GM12801 (cell line): ENCODE data around the gene MTMR1.

Experiments used
- CTCF ChIP-seq: IDR thresholded peaks from one replicate; pipeline ENCODE4 v1.5.1; 2011; ENCODE audit warnings: control low read depth; ENCODE audit not compliant: insufficient read length; ENCODE audit errors: extremely low read depth

Gene MTMR1

GRCh38 chrX:150768132-150768485 lies 74.9 kb downstream of the MTMR1 start:
- no peak for TF ChIP-seq CTCF

GRCh38 chrX:150768580-150769190 lies 75.5 kb downstream of the MTMR1 start:
- no peak for TF ChIP-seq CTCF

GRCh38 chrX:150769408-150769807 lies 76.2 kb downstream of the MTMR1 start:
- TF ChIP-seq CTCF, result no peak

GRCh38 chrX:150770623-150771022 lies 77.4 kb downstream of the MTMR1 start:
- TF ChIP-seq CTCF, result no peak

- no peak for TF ChIP-seq CTCF
Observed at GRCh38 chrX:150771116-150771515, 77.9 kb downstream of the MTMR1 start.

- TF ChIP-seq CTCF, result no peak
Observed at GRCh38 chrX:150772150-150772970, 79.2 kb downstream of the MTMR1 start.

GRCh38 chrX:150773117-150773516 lies 79.9 kb downstream of the MTMR1 start:
- TF ChIP-seq CTCF, result no peak
